Panc1 (cell line): Measurements from ENCODE around the gene SLC12A7. TPM values are rescaled to one million over a fixed set of nuclear protein-coding genes. Genes with fewer than 3 reads are reported as not detected.

Experiments
- ATAC-seq: fragments of 200-7000 bp; cut with Tn5 transposase; 2 replicates; pipeline ENCODE4 v1.9.1; 2020; ENCODE audit warnings: mild to moderate bottlenecking, moderate library complexity
- BruUV-seq: library from RNA; stranded (reverse); fragments of 400-500 nt; replicated peaks from 2 replicates; lab custom pipeline; 2021; lab: Mats Ljungman, UMichigan
- CTCF ChIA-PET: fragments of 300-600 bp; sonication (Branson Sonifier 250); formaldehyde crosslinking; loops from one replicate; lab custom pipeline; 2022; ENCODE audit warnings: antibody characterized with exemption; lab: Charles Lee
- POLR2A ChIA-PET: fragments of 300-600 bp; sonication (Branson Sonifier 250); formaldehyde crosslinking; loops from one replicate; lab custom pipeline; 2022; ENCODE audit warnings: antibody characterized with exemption; lab: Charles Lee
- DNase-seq: peaks from one replicate; pipeline ENCODE4 v3.0.0-alpha.2; 2010; ENCODE audit warnings: low read depth, low spot score
- H3K27ac ChIP-seq: 2 replicates; pipeline ENCODE4 v1.5.1; 2011; ENCODE audit warnings: mild to moderate bottlenecking, low read length, inconsistent platforms
- H3K27me3 ChIP-seq: fragments of 200-500 bp; sonication (Bioruptor generic); 2 replicates; pipeline ENCODE4 v1.6.0; 2014; ENCODE audit warnings: low read length, inconsistent platforms; ENCODE audit not compliant: control insufficient read depth, insufficient read depth
- H3K36me3 ChIP-seq: fragments of 200-500 bp; sonication (Bioruptor generic); 2 replicates; pipeline ENCODE4 v1.5.1; 2014; ENCODE audit warnings: inconsistent platforms, mild to moderate bottlenecking, low read length, moderate library complexity; ENCODE audit not compliant: control insufficient read depth, insufficient read depth
- H3K4me1 ChIP-seq: 2 replicates; pipeline ENCODE4 v1.5.1; 2011; ENCODE audit warnings: inconsistent platforms, mild to moderate bottlenecking, low read length, moderate library complexity; ENCODE audit not compliant: control insufficient read depth, insufficient read depth
- H3K4me3 ChIP-seq, 2 experiments: 2 replicates each; pipeline ENCODE4 v1.5.1; 2011 to 2012; ENCODE audit warnings: low read depth in 2 of 2, low read length in 2 of 2, mild to moderate bottlenecking in 2 of 2, inconsistent platforms in 1 of 2, moderate library complexity in 1 of 2
- H3K9me3 ChIP-seq: fragments of 200-500 bp; sonication (Bioruptor generic); 2 replicates; pipeline ENCODE4 v1.5.1; 2014; ENCODE audit warnings: low read depth, mild to moderate bottlenecking, inconsistent platforms, low read length, moderate library complexity; ENCODE audit not compliant: control insufficient read depth, insufficient read depth
- CTCF ChIP-seq: fragments of 450-650 bp; IDR thresholded peaks from 2 replicates; pipeline ENCODE4 v1.5.1; 2017; ENCODE audit warnings: mild to moderate bottlenecking
- POLR2AphosphoS5 ChIP-seq: IDR thresholded peaks from 2 replicates; pipeline ENCODE4 v1.6.1; 2012; ENCODE audit warnings: mild to moderate bottlenecking, low read depth, low read length, moderate library complexity
- REST ChIP-seq, 2 experiments: IDR thresholded peaks; 2 replicates each; pipeline ENCODE4 v1.6.1; 2011 to 2012; ENCODE audit warnings: low read depth in 2 of 2, control low read depth in 1 of 2, low read length in 1 of 2, mild to moderate bottlenecking in 1 of 2, moderate library complexity in 1 of 2; ENCODE audit not compliant: insufficient read depth in 1 of 2
- SIN3A ChIP-seq: IDR thresholded peaks from 2 replicates; pipeline ENCODE4 v1.6.1; 2012; ENCODE audit warnings: low read depth, mild to moderate bottlenecking, low read length, moderate library complexity, borderline replicate concordance; ENCODE audit not compliant: insufficient read depth
- TCF7L2 ChIP-seq: IDR thresholded peaks from 2 replicates; pipeline ENCODE4 v1.6.1; 2011; ENCODE audit warnings: mild to moderate bottlenecking, low read depth, low read length, inconsistent platforms
- in situ Hi-C: cut with HindIII; loops from 2 replicates; pipeline ENCODE4 v1.10.0; 2016; ENCODE audit warnings: low sequenced_read_pairs, low pct_unique_long_range_greater_than_20kb
- intact Hi-C: fragments of 100-400 bp; cut with micrococcal nuclease; formaldehyde crosslinking; loops from one replicate; pipeline ENCODE4 v1.10.0; 2022; ENCODE audit not compliant: unreplicated experiment
- total RNA-seq: library from RNA; stranded (reverse); gene quantifications from one replicate; pipeline ENCODE4 v1.2.1, GENCODE V29; 2021; ENCODE audit not compliant: unreplicated experiment

SLC12A7 gene
- total RNA-seq, 1 experiment from 2014 or later = 297 TPM

- in situ Hi-C loops (no loop called here), intact Hi-C loops (no loop called here)
- Histone ChIP-seq H3K27me3 (no peaks in the 10 kb centered on the region), H3K36me3 (peaks cover 4% of the 10 kb centered on the region; the same call in 1 of the 2 replicates), H3K9me3 (no peaks in the 10 kb centered on the region), H3K4me1 (peaks cover 7% of the 10 kb centered on the region), H3K4me3 (no peak overlapping the region), H3K27ac (no peak overlapping the region)
- DNase-seq (no peak), ATAC-seq (no peak)
- no TSS peak for BruUV-seq
- TF ChIP-seq POLR2AphosphoS5 = no peak
- no peak for TF ChIP-seq CTCF
- TF ChIP-seq SIN3A = no peak
- CTCF ChIA-PET = no interaction called here
- POLR2A ChIA-PET = no interaction called here
These were observed 35.5 kb downstream of the SLC12A7 start for GRCh38 chr5:1076406-1076805.

GRCh38 chr5:1075931-1076330, 35.9 kb downstream of the SLC12A7 start:
- BruUV-seq = no TSS peak
- peaks cover 4% of the 10 kb centered on the region; the same call in 1 of the 2 replicates for H3K36me3 ChIP-seq
- POLR2A ChIA-PET = no interaction called here
- no peaks in the 10 kb centered on the region for H3K27me3 ChIP-seq
- CTCF ChIA-PET = no interaction called here
- no peak overlapping the region for H3K27ac ChIP-seq
- intact Hi-C loops = no loop called here
- ATAC-seq = no peak
- DNase-seq = no peak
- H3K9me3 ChIP-seq = no peaks in the 10 kb centered on the region
- H3K4me1 ChIP-seq = peaks cover 4% of the 10 kb centered on the region
- in situ Hi-C loops = no loop called here
- TF ChIP-seq POLR2AphosphoS5 (no peak), CTCF (no peak), REST (IDR thresholded peaks at IDR 0.05; ENCODE audit: insufficient read depth in 1 of 2, low read depth in 2 of 2, low read length in 1 of 2) (no peak), SIN3A (no peak), TCF7L2 (no peak)
- no peak overlapping the region for H3K4me3 ChIP-seq

GRCh38 chr5:1075555-1075881, 36.3 kb downstream of the SLC12A7 start:
- H3K4me3 ChIP-seq = no peak overlapping the region
- CTCF ChIA-PET = no interaction called here
- no TSS peak for BruUV-seq
- TF ChIP-seq REST (IDR thresholded peaks at IDR 0.05; ENCODE audit: insufficient read depth in 1 of 2, low read depth in 2 of 2, low read length in 1 of 2) (no peak), SIN3A (no peak), POLR2AphosphoS5 (no peak), CTCF (no peak), TCF7L2 (no peak)
- DNase-seq (no peak), ATAC-seq (no peak)
- H3K4me1 ChIP-seq = peaks cover under 1% of the 10 kb centered on the region
- H3K36me3 ChIP-seq = peaks cover 4% of the 10 kb centered on the region; the same call in 1 of the 2 replicates
- intact Hi-C loops = no loop called here
- H3K27ac ChIP-seq = no peak overlapping the region
- no peaks in the 10 kb centered on the region for H3K27me3 ChIP-seq
- in situ Hi-C loops = no loop called here
- H3K9me3 ChIP-seq = no peaks in the 10 kb centered on the region
- POLR2A ChIA-PET = no interaction called here
